ENCODE data around the gene ABHD1.

- TF ChIP-seq, protein P1, sequence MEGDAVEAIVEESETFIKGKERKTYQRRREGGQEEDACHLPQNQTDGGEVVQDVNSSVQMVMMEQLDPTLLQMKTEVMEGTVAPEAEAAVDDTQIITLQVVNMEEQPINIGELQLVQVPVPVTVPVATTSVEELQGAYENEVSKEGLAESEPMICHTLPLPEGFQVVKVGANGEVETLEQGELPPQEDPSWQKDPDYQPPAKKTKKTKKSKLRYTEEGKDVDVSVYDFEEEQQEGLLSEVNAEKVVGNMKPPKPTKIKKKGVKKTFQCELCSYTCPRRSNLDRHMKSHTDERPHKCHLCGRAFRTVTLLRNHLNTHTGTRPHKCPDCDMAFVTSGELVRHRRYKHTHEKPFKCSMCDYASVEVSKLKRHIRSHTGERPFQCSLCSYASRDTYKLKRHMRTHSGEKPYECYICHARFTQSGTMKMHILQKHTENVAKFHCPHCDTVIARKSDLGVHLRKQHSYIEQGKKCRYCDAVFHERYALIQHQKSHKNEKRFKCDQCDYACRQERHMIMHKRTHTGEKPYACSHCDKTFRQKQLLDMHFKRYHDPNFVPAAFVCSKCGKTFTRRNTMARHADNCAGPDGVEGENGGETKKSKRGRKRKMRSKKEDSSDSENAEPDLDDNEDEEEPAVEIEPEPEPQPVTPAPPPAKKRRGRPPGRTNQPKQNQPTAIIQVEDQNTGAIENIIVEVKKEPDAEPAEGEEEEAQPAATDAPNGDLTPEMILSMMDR (IDR thresholded peaks at IDR 0.05): no peak
- TF ChIP-seq POLR2AphosphoS5 (IDR thresholded peaks at IDR 0.05) (no peak), POLR2A (IDR thresholded peaks at IDR 0.05; ENCODE audit: low read depth) (no peak)
Measured at GRCh38 chr2:27154488-27154887, 30.9 kb downstream of the ABHD1 start.
